Endothelial cell of umbilical vein (primary cell): Measurements from ENCODE around the gene BPGM. TPM values are rescaled to one million over a fixed set of nuclear protein-coding genes. Genes with fewer than 3 reads are reported as not detected.

Experiments
- BruUV-seq: library from RNA; stranded (reverse); fragments of 400-500 nt; replicated peaks from 2 replicates; lab custom pipeline; 2021; lab: Mats Ljungman, UMichigan
- CTCF ChIA-PET: fragments of 300-600, 350-600 bp; sonication (Branson Sonifier 250); formaldehyde crosslinking; loops from one replicate; lab custom pipeline; 2021; ENCODE audit warnings: antibody characterized with exemption, inconsistent platforms; lab: Charles Lee
- POLR2A ChIA-PET: fragments of 300-600, 350-600 bp; sonication (Branson Sonifier 250); formaldehyde crosslinking; loops from one replicate; lab custom pipeline; 2021; ENCODE audit warnings: antibody characterized with exemption, inconsistent platforms; lab: Charles Lee
- DNase-seq: peaks from one replicate; pipeline ENCODE4 v3.0.0-alpha.2; 2011; ENCODE audit warnings: low read depth, low spot score
- FAIRE-seq: peaks from 2 replicates; lab custom pipeline; 2011; peaks lifted over from hg19 to GRCh38; lab: Jason Lieb, UNC
- H2AFZ ChIP-seq: 2 replicates; pipeline ENCODE4 v1.6.0; 2012; ENCODE audit warnings: low read depth, low read length, control low read depth, inconsistent platforms
- H3K27ac ChIP-seq: 2 replicates; pipeline ENCODE4 v1.5.1; 2011; ENCODE audit warnings: low read depth, mild to moderate bottlenecking, control low read depth, low read length, moderate library complexity; ENCODE audit not compliant: insufficient read depth
- H3K27me3 ChIP-seq, 2 experiments: 2 replicates each; pipeline versions ENCODE4 v1.6.0 to v1.6.1; 2011; ENCODE audit warnings: low read length in 2 of 2, mixed read lengths in 1 of 2; ENCODE audit not compliant: control insufficient read depth in 2 of 2, insufficient read depth in 2 of 2
- H3K36me3 ChIP-seq, 2 experiments: 2 replicates in 1 of 2; 3 replicates in 1 of 2; pipeline ENCODE4 v1.5.1; 2011; ENCODE audit warnings: low read length in 2 of 2, mild to moderate bottlenecking in 1 of 2, moderate library complexity in 1 of 2; ENCODE audit not compliant: control insufficient read depth in 2 of 2, insufficient read depth in 2 of 2; ENCODE audit errors: extremely low read depth in 1 of 2
- H3K4me1 ChIP-seq: 3 replicates; pipeline ENCODE4 v1.5.1; 2011; ENCODE audit warnings: mild to moderate bottlenecking, low read length; ENCODE audit not compliant: control insufficient read depth, insufficient read depth; ENCODE audit errors: extremely low read depth
- H3K4me2 ChIP-seq: 2 replicates; pipeline ENCODE4 v1.6.1; 2011; ENCODE audit warnings: low read length, control low read depth, mixed read lengths; ENCODE audit not compliant: insufficient read depth
- H3K4me3 ChIP-seq, 3 experiments: fragments of 200-600 bp in 1 of 3; sonication (generic), shearing (Covaris generic) in 1 of 3; replicated peaks in 1 of 3; 2 replicates each; pipeline ENCODE4 v1.5.1; 2011 to 2016; ENCODE audit warnings: control low read depth in 3 of 3, low read length in 3 of 3, mild to moderate bottlenecking in 2 of 3, inconsistent platforms in 1 of 3, low read depth in 1 of 3, moderate library complexity in 1 of 3; ENCODE audit not compliant: insufficient read depth in 1 of 3
- H3K79me2 ChIP-seq: 2 replicates; pipeline ENCODE4 v1.6.0; 2012; ENCODE audit warnings: low read length, inconsistent platforms; ENCODE audit not compliant: control insufficient read depth, insufficient read depth
- H3K9ac ChIP-seq: replicated peaks from 2 replicates; pipeline ENCODE3; 2011; ENCODE audit warnings: low read length, control low read depth; ENCODE audit not compliant: insufficient read depth; ENCODE audit errors: extremely low read depth
- H3K9me1 ChIP-seq: replicated peaks from 3 replicates; pipeline ENCODE4 v1.6.0; 2011; ENCODE audit warnings: mild to moderate bottlenecking, low read length; ENCODE audit not compliant: control insufficient read depth, insufficient read depth; ENCODE audit errors: extremely low read depth
- H3K9me3 ChIP-seq: replicated peaks from 2 replicates; pipeline ENCODE4 v1.5.1; 2012; ENCODE audit warnings: low read length, inconsistent platforms; ENCODE audit not compliant: control insufficient read depth, insufficient read depth
- H4K20me1 ChIP-seq: replicated peaks from 2 replicates; pipeline ENCODE3; 2011; ENCODE audit warnings: mild to moderate bottlenecking, low read length; ENCODE audit not compliant: control insufficient read depth, insufficient read depth; ENCODE audit errors: extremely low read depth
- EZH2 ChIP-seq: IDR thresholded peaks from 2 replicates; pipeline ENCODE4 v1.6.1; 2012; ENCODE audit warnings: borderline replicate concordance, low read depth, mild to moderate bottlenecking, moderate library complexity, low read length, inconsistent platforms; ENCODE audit not compliant: severe bottlenecking
- FOS ChIP-seq: IDR thresholded peaks from 2 replicates; pipeline ENCODE4 v1.6.1; 2011; ENCODE audit warnings: mild to moderate bottlenecking, low read length, moderate library complexity, borderline replicate concordance; ENCODE audit not compliant: insufficient read depth
- GATA2 ChIP-seq: IDR thresholded peaks from 2 replicates; pipeline ENCODE4 v1.7.0; 2011; ENCODE audit warnings: low read depth, mild to moderate bottlenecking, moderate library complexity, mixed read lengths, low read length; ENCODE audit not compliant: insufficient read length, insufficient read depth
- JUN ChIP-seq: IDR thresholded peaks from 2 replicates; pipeline ENCODE4 v1.6.1; 2011; ENCODE audit warnings: borderline replicate concordance, low read depth; ENCODE audit not compliant: insufficient read length, insufficient read depth
- MYC ChIP-seq: IDR thresholded peaks from one replicate; pipeline ENCODE4 v1.6.1; 2011; ENCODE audit warnings: mild to moderate bottlenecking, low read depth, low read length
- POLR2A ChIP-seq: IDR thresholded peaks from 2 replicates; pipeline ENCODE4 v1.6.1; 2012; ENCODE audit warnings: low read depth, mild to moderate bottlenecking, control low read depth, low read length
- POLR2AphosphoS5 ChIP-seq: IDR thresholded peaks from 2 replicates; pipeline ENCODE4 v1.6.1; 2012; ENCODE audit warnings: low read depth, mild to moderate bottlenecking, control low read depth, low read length, moderate library complexity; ENCODE audit not compliant: insufficient read depth
- dilution Hi-C: fragments of 300-500 bp; cut with MboI; formaldehyde crosslinking; loops from one replicate; pipeline ENCODE4 v1.15.0; 2019; ENCODE audit warnings: low sequenced_read_pairs; ENCODE audit not compliant: extremely low pct_ligation_motif_present
- intact Hi-C: fragments of 100-400 bp; cut with micrococcal nuclease; formaldehyde crosslinking; loops from one replicate; pipeline ENCODE4 v1.10.0; 2022
- polyA plus RNA-seq, 4 experiments: library from polyadenylated mRNA; depleted of rRNA in 3 of 4; stranded (reverse) in 3 of 4; unstranded in 1 of 4; fragments of >200 nt; gene quantifications; 2 replicates each; pipeline versions ENCODE4 v1.2.1 to v1.2.3, GENCODE V29; 2011 to 2012; ENCODE audit warnings: missing spikeins in 1 of 4
- total RNA-seq: library from RNA; stranded (reverse); gene quantifications from 2 replicates; pipeline ENCODE4 v1.2.3, GENCODE V29; 2021
- TF ChIP-seq, protein P1 (sequence below), 2 donors: IDR thresholded peaks; 1 replicate in 1 of 2; 2 replicates in 1 of 2; pipeline ENCODE4 v1.5.1; 2011; ENCODE audit warnings: low read length in 2 of 2, mild to moderate bottlenecking in 2 of 2, moderate library complexity in 2 of 2, control low read depth in 1 of 2, inconsistent platforms in 1 of 2, low read depth in 1 of 2; ENCODE audit not compliant: insufficient read depth in 1 of 2; ENCODE audit errors: extremely low read depth in 1 of 2
- TF ChIP-seq, protein P2 (sequence below): IDR thresholded peaks from 2 replicates; pipeline ENCODE4 v1.6.1; 2011; ENCODE audit not compliant: insufficient read depth, insufficient read length

The BPGM gene
- total and polyA plus RNA-seq, 2 donors (not counting 3 experiments of a cell fraction or from before 2014, with no cell fraction given): 24.2 to 28.3 TPM

GRCh38 chr7:134662166-134662870, 15.7 kb downstream of the BPGM start:
- H3K9me1 ChIP-seq: no peaks in the 10 kb centered on the region
- DNase-seq (peak; percentile 78), FAIRE-seq (peak; percentile 68)
- H3K36me3 ChIP-seq: peaks cover 3 to 6% of the 10 kb centered on the region in 2 experiments
- no peaks in the 10 kb centered on the region for H3K9me3 ChIP-seq
- H3K27ac ChIP-seq: peak overlapping the region; percentile 94
- intact Hi-C loops (loop anchor here (1.0 kb wide), 1 partner anchor 8 kb away; no protein-coding TSS in a partner anchor), dilution Hi-C loops (no loop called here)
- H3K4me3 ChIP-seq: no peak overlapping the region
- no peaks in the 10 kb centered on the region for H4K20me1 ChIP-seq
- H3K9ac ChIP-seq: peak overlapping the region; percentile 47
- H3K27me3 ChIP-seq: no peaks in the 10 kb centered on the region
- TSS peak; percentile 84 for BruUV-seq
- ChIA-PET CTCF (interaction anchor here (0.7 to 2.1 kb wide), 4 partner anchors 13 to 27 kb away, joined by 3 to 10 read pairs (median 3); partner anchors contain the start of gene BPGM), POLR2A (interaction anchor here (0.8 kb wide), 1 partner anchor 15 kb away, joined by 3 read pairs; no protein-coding TSS in a partner anchor)
- H3K4me1 ChIP-seq: peaks cover 49% of the 10 kb centered on the region
- peaks cover 68% of the 10 kb centered on the region for H3K79me2 ChIP-seq
- TF ChIP-seq POLR2AphosphoS5 (peak; percentile 11), MYC (no peak), GATA2 (no peak), JUN (no peak), FOS (peak; percentile 23), EZH2 (no peak), POLR2A (no peak)
- TF ChIP-seq, protein P1, sequence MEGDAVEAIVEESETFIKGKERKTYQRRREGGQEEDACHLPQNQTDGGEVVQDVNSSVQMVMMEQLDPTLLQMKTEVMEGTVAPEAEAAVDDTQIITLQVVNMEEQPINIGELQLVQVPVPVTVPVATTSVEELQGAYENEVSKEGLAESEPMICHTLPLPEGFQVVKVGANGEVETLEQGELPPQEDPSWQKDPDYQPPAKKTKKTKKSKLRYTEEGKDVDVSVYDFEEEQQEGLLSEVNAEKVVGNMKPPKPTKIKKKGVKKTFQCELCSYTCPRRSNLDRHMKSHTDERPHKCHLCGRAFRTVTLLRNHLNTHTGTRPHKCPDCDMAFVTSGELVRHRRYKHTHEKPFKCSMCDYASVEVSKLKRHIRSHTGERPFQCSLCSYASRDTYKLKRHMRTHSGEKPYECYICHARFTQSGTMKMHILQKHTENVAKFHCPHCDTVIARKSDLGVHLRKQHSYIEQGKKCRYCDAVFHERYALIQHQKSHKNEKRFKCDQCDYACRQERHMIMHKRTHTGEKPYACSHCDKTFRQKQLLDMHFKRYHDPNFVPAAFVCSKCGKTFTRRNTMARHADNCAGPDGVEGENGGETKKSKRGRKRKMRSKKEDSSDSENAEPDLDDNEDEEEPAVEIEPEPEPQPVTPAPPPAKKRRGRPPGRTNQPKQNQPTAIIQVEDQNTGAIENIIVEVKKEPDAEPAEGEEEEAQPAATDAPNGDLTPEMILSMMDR (IDR thresholded peaks at IDR 0.05; ENCODE audit: extremely low read depth in 1 of 2, insufficient read depth in 1 of 2, low read depth in 1 of 2, low read length in 2 of 2): no peak
- TF ChIP-seq, protein P2, sequence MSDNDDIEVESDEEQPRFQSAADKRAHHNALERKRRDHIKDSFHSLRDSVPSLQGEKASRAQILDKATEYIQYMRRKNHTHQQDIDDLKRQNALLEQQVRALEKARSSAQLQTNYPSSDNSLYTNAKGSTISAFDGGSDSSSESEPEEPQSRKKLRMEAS: no peak
- no peak overlapping the region for H2AFZ ChIP-seq
- peak overlapping the region; percentile 29 for H3K4me2 ChIP-seq
